Esophagus squamous epithelium (tissue), 5 donors: ENCODE results near the gene DUS2. TPM values are rescaled to one million over a fixed set of nuclear protein-coding genes. Genes with fewer than 3 reads are reported as not detected.
A peak's percentile ranks its signal among the peaks of the same experiment; 100 is the strongest.

Experiments used
- DNase-seq: peaks from one replicate; lab custom pipeline; 2025; lab: John Stamatoyannopoulos, UW
- H3K27ac ChIP-seq, 4 donors: fragments of 200-600 bp; sonication (generic); one replicate each; pipeline ENCODE4 v1.5.1; 2016 to 2019; ENCODE audit warnings: mild to moderate bottlenecking in 1 of 4
- H3K27me3 ChIP-seq, 4 donors: fragments of 200-600 bp; sonication (generic); 1 replicate in 3 of 4; 2 replicates in 1 of 4; pipeline versions ENCODE4 v1.5.1 to v1.6.0; 2017 to 2021; ENCODE audit warnings: antibody characterized with exemption in 1 of 4
- H3K36me3 ChIP-seq, 3 donors: fragments of 200-600 bp; sonication (generic); one replicate each; pipeline ENCODE4 v1.5.1; 2016 to 2019
- H3K4me1 ChIP-seq, 3 donors: fragments of 200-600 bp; sonication (generic); one replicate each; pipeline ENCODE4 v1.5.1; 2017 to 2019
- H3K4me3 ChIP-seq, 4 donors: fragments of 200-600 bp; sonication (generic); 1 replicate in 3 of 4; 2 replicates in 1 of 4; pipeline ENCODE4 v1.5.1; 2016 to 2019; ENCODE audit warnings: mild to moderate bottlenecking in 2 of 4, moderate library complexity in 1 of 4
- H3K9me3 ChIP-seq, 3 donors: fragments of 200-600 bp; sonication (generic); one replicate each; pipeline ENCODE4 v1.5.1; 2016 to 2019
- CTCF ChIP-seq, 6 experiments: fragments of 450-650 bp in 4 of 6; fragments of 200-600 bp in 2 of 6; sonication (generic) in 2 of 6; IDR thresholded peaks; one replicate each; pipeline ENCODE4 v1.5.1; 2016 to 2019; ENCODE audit warnings: antibody characterized with exemption in 6 of 6, mild to moderate bottlenecking in 4 of 6, moderate library complexity in 4 of 6
- POLR2A ChIP-seq, 4 donors: fragments of 450-650 bp; IDR thresholded peaks; one replicate each; pipeline ENCODE4 v1.6.1; 2017; ENCODE audit warnings: antibody characterized with exemption in 4 of 4, mild to moderate bottlenecking in 4 of 4, moderate library complexity in 3 of 4
- WGBS, 2 donors: methylation state at CpG; one replicate each; pipeline ENCODE4 v1.1.5; 2018; 5-methylcytosine and 5-hydroxymethylcytosine counted together
- intact Hi-C: fragments of 100-400 bp; cut with DNase I; formaldehyde crosslinking; loops from one replicate; pipeline ENCODE4 v1.15.0; 2022
- total RNA-seq, 4 donors: library from RNA; depleted of rRNA; stranded (reverse); fragments of >200 nt; gene quantifications; one replicate each; pipeline ENCODE4 v1.1.0, GENCODE V29; 2016
- donor health status: DM: yes; HTN: yes; CAD: no.

The DUS2 gene
- total RNA-seq, 4 donors from 2014 or later, result 9.9 to 26.1 (median 14.7) TPM

DNA sequence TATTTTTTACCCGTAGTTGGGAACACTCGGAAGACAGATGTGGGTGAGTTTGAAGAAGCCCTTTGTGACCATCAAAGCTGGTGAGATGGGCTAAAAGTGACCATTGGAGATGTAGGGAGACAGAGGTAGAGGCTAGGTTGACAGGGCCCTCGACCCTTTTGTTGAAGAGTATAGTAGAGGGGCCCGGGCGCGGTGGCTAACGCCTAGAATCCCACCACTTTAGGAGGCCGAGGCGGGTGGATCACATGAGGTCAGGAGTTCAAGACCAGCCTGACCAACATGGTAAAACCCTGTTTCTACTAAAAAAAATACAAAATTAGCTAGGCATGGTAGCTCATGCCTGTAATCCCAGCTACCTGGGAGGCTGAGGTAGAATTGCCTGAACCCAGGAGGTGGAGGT, 45.8 kb downstream of the DUS2 start:
- no peak overlapping the region for H3K4me3 ChIP-seq
- H3K27me3 ChIP-seq, result no peaks in the 10 kb centered on the region
- H3K4me1 ChIP-seq, result peaks cover 22 to 73% (median 42%) of the 10 kb centered on the region in 3 donors
- H3K9me3 ChIP-seq, result no peaks in the 10 kb centered on the region
- no peak overlapping the region for H3K27ac ChIP-seq
- WGBS, 2 donors, result 89 to 94% methylated on average over 7 to 9 of the region's 9 CpGs
- no peak for TF ChIP-seq POLR2A (IDR thresholded peaks at IDR 0.05)
- no peak for TF ChIP-seq CTCF (IDR thresholded peaks at IDR 0.05)
- DNase-seq, result no peak
- intact Hi-C loops, result no loop called here
- peaks cover 0 to 75% (median 3%) of the 10 kb centered on the region in 3 donors for H3K36me3 ChIP-seq

- Histone ChIP-seq H3K27me3 (no peaks in the 10 kb centered on the region), H3K27ac (peak overlapping the region in 2 of 4 donors; percentile 28 to 29), H3K4me3 (no peak overlapping the region), H3K4me1 (peaks cover 18 to 66% (median 37%) of the 10 kb centered on the region in 3 donors), H3K36me3 (peaks cover 0 to 82% (median 3%) of the 10 kb centered on the region in 3 donors), H3K9me3 (no peaks in the 10 kb centered on the region)
- intact Hi-C loops, result no loop called here
- 100% methylated on average over 1 to 3 of the region's 7 CpGs for WGBS, 2 donors
- TF ChIP-seq POLR2A (IDR thresholded peaks at IDR 0.05) (no peak), CTCF (IDR thresholded peaks at IDR 0.05) (no peak)
- no peak for DNase-seq
These were observed 46.6 kb downstream of the DUS2 start for GRCh38 chr16:68069511-68070248.

- Histone ChIP-seq H3K27ac (peak overlapping the region in 2 of 4 donors; percentile 28 to 29), H3K36me3 (peaks cover 0 to 88% (median 3%) of the 10 kb centered on the region in 3 donors), H3K4me3 (no peak overlapping the region), H3K4me1 (peaks cover 18 to 60% (median 31%) of the 10 kb centered on the region in 3 donors), H3K9me3 (no peaks in the 10 kb centered on the region), H3K27me3 (no peaks in the 10 kb centered on the region)
- WGBS, 2 donors, result 50% methylated on average over 1 of the region's 2 CpGs; no CpG with 5 or more reads in 1 of the 2 donors
- no peak for DNase-seq
- TF ChIP-seq CTCF (IDR thresholded peaks at IDR 0.05) (no peak), POLR2A (IDR thresholded peaks at IDR 0.05) (no peak)
- intact Hi-C loops, result no loop called here
These were observed 47.2 kb downstream of the DUS2 start for GRCh38 chr16:68070249-68070730.

GRCh38 chr16:68070806-68071517, 47.9 kb downstream of the DUS2 start:
- Histone ChIP-seq H3K27ac (no peak overlapping the region), H3K4me3 (no peak overlapping the region), H3K9me3 (no peaks in the 10 kb centered on the region), H3K27me3 (no peaks in the 10 kb centered on the region), H3K4me1 (peaks cover 18 to 53% (median 25%) of the 10 kb centered on the region in 3 donors), H3K36me3 (peaks cover 0 to 92% (median 3%) of the 10 kb centered on the region in 3 donors)
- WGBS, 2 donors, result 66 to 80% methylated on average over 7 to 13 of the region's 14 CpGs
- no peak for DNase-seq
- intact Hi-C loops, result no loop called here
- TF ChIP-seq POLR2A (IDR thresholded peaks at IDR 0.05), result no peak
- TF ChIP-seq CTCF (IDR thresholded peaks at IDR 0.05), result no peak

GRCh38 chr16:68071518-68071901, 48.4 kb downstream of the DUS2 start:
- Histone ChIP-seq H3K4me3 (no peak overlapping the region), H3K27me3 (no peaks in the 10 kb centered on the region), H3K9me3 (no peaks in the 10 kb centered on the region), H3K36me3 (peaks cover 0 to 92% (median 5%) of the 10 kb centered on the region in 3 donors), H3K27ac (peak overlapping the region in 2 of 4 donors; percentile 35 to 71), H3K4me1 (peaks cover 18 to 51% (median 25%) of the 10 kb centered on the region in 3 donors)
- TF ChIP-seq POLR2A (IDR thresholded peaks at IDR 0.05), result no peak
- no peak for TF ChIP-seq CTCF (IDR thresholded peaks at IDR 0.05)
- no peak for DNase-seq
- 39 to 57% methylated on average over 1 of the region's 1 CpG for WGBS, 2 donors
- intact Hi-C loops, result no loop called here
